GM12801 (cell line): ENCODE measurements around the gene PPP2R3B.

Source experiments
- CTCF ChIP-seq: IDR thresholded peaks from one replicate; pipeline ENCODE4 v1.5.1; 2011; ENCODE audit warnings: control low read depth; ENCODE audit not compliant: insufficient read length; ENCODE audit errors: extremely low read depth

PPP2R3B gene

GRCh38 chrX:330726-331150, 56.0 kb downstream of the PPP2R3B start:
- TF ChIP-seq CTCF: no peak

- TF ChIP-seq CTCF: no peak
Measured at GRCh38 chrX:329291-329910, 57.3 kb downstream of the PPP2R3B start.

- no peak for TF ChIP-seq CTCF
Measured at GRCh38 chrX:327660-328126, 59.0 kb downstream of the PPP2R3B start.

- no peak for TF ChIP-seq CTCF
Measured at GRCh38 chrX:323721-324628, 62.7 kb downstream of the PPP2R3B start.

- no peak for TF ChIP-seq CTCF
Measured at GRCh38 chrX:320126-320783, 66.5 kb downstream of the PPP2R3B start.

GRCh38 chrX:319579-320125, 67.1 kb downstream of the PPP2R3B start:
- no peak for TF ChIP-seq CTCF

- TF ChIP-seq CTCF: no peak
Measured at GRCh38 chrX:318739-319578, 67.7 kb downstream of the PPP2R3B start, which contains the start of gene GTPBP6. GTPBP6 (minus strand) TSS chrX:318796; CDS start chrX:318787, 9 bp downstream.
